ENCODE measurements around the gene NAA60. TPM values are rescaled to one million over a fixed set of nuclear protein-coding genes. Genes with fewer than 3 reads are reported as not detected.

Gene NAA60
- total RNA-seq, 4 donors from 2014 or later = 17.0 to 31.7 (median 26.5) TPM

DNA sequence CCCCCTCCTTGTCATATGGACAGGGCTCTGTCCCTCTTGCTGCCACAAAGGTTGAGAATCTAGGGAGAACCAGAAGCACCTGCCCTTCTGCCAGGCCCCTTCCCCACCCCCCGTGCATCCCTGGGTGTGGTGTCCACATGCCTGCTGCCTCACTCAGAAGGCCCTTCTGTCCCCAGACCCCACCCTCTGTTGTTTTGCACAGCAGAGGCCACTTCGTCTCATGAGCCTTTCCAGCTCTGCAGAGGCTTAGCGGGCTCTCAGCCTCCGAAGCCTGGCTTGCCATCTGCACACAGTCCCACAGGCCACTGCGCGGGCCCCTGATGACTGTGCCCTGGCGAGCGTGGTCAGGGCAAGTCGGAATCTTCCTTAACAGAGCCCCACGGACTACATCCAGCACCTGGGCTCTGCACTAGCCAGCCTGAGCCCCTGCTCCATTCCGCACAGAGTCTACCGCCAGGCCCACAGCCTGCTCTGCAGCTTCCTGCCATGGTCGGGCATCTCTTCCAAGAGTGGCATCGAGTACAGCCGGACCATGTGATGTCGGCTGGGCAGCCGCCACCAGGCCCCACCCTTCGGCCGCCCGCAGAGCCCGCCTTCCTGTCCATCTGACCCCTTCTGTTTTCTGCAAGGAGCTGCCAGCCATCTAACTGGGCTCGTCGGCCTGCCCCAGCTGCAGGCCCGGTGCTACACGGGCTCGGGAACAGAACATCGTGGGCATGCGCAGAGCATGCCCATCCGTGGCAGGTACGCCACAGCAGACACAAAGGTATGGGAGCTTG lies 41.0 kb downstream of the NAA60 start:
- ATAC-seq (ENCODE audit: low FRiP score) (no peak), DNase-seq (ENCODE audit: low spot score) (no peak)
- no peak for TF ChIP-seq CTCF (IDR thresholded peaks at IDR 0.05)

DNA sequence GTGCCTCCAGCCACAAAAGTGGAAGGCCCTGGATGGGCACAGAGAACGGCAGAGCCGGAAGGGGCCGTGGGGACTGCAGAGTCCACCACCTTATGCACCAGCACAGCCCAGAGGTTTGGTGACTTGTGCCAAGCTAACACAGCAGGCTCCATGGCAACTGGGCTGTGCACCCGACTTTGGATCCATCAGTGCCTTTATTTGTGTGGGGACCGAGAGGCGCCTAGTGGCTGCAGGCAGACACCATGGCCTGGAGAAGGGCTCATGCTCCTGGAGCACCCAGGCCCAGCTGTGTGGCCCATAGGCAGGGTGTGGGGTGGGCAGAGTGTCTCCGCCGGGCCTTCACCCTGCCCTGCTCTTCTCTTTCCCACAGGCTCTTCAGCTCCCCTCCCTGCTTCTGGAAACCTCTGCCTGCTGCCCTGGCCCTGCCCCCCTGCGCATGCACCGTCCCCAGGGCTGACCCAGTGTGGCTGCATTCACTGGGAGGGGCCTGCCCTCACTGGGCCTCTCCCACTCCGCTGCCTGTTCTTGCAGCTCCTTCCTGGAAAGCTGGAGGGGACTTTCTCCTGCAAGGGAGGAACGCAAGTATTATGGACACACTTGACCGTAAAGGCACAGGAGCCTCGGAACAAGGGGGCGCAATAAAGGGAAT lies 41.7 kb downstream of the NAA60 start:
- DNase-seq (ENCODE audit: low spot score) = no peak
- no peak for TF ChIP-seq CTCF (IDR thresholded peaks at IDR 0.05)
- no peak for ATAC-seq (ENCODE audit: low FRiP score)

- DNase-seq (ENCODE audit: low spot score) (no peak), ATAC-seq (ENCODE audit: low FRiP score) (no peak)
- TF ChIP-seq CTCF (IDR thresholded peaks at IDR 0.05) = no peak
Observed at GRCh38 chr16:3485821-3486505, 42.5 kb downstream of the NAA60 start.

DNA sequence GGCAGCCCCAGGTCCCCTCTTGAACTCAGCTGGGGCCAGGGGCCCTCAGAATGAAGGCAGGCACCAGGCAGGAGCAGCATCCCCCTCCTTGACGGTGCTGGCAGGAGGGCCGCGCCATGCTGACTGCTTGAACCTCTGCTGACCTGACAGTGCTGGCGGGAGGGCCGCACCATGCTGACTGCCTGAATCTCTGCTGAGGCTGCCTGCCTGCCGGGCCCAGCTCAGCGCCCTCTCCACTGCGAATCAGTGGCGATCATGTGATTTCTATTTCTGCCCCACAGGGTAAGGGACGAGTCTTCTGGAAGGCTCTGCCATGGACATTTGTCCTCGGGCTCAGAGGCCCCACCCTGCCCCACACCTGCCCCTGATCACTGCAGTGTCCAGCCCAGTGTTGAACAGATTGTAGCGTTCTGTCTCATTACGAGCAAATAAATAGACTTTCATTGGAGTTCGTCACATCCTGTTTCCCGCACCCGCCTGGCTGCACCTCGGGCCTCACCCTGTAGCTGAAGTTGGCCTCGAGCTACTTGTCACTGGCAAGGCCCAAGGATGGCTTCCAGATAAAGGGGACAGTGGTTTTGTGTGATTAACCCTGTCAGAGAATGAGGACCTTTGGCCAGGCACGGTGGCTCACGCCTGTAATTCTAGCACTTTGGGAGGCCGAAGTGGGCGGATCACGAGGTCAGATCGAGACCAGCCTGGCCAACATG lies 43.2 kb downstream of the NAA60 start:
- ATAC-seq (ENCODE audit: low FRiP score) (no peak), DNase-seq (ENCODE audit: low spot score) (no peak)
- no peak for TF ChIP-seq CTCF (IDR thresholded peaks at IDR 0.05)

DNA sequence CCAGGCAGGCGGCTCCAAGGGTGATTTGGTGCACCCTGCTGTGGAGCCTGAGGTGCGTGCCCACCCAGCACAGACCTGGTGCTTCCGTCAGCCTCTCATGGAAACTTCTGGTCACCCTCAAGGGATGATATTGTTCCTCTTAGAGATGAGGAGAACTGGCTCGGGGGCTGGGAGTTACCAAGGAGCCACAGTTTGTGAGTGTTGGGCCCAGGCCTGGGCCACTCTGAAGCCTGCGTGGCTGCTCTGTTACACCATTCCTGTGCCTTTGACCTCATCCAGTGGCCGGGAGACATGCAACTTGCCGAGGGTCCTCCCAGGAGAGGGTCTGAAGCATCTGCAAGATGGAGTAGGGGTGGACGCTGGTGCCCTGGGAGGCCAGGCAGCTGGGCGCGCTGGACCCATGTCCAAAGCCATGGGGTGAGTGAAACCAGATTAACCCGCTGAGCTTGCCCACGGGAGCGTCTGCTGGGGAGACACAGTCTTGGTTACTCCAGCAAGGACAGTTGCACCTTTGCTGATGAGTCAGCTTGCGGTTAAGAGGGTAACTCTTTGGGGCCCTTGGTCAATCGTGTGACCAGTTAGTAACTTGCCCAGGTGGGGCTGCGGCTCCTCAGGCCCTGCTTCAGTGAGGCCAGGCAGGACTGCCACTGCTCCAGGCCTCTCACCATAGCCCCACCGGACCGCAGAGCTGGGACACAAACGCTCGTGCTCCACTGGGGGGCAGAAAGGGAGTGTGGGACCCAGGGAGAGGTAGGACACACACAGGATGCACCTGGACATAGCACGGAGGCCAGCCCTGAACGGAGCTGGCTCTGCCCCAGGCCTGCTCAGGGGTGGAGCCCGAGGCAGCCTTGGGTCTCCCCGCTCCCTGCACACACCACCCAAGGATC lies 44.3 kb downstream of the NAA60 start:
- no peak for DNase-seq (ENCODE audit: low spot score)
- TF ChIP-seq CTCF (IDR thresholded peaks at IDR 0.05) = no peak
- no peak for ATAC-seq (ENCODE audit: low FRiP score)

DNA sequence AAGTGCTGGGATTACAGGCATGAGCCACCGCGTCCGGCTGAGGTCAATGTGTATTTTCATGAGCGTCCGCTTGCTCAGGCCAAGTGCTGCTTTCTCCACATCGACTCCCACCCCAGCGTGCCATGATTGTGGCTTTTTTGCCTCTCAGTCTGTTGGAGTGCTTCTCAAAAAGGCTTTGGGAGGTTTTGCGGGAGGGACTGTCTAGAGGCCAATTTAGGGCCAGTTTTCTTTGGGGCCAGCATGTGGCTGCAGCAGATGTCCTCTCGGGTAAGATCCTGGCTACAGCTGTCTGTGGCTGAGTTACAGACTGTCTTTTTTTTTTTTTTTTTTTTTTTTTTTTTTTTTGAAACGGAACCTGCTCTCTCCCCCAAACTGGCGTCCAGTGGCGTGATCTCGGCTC lies 45.3 kb downstream of the NAA60 start:
- ATAC-seq (ENCODE audit: low FRiP score) = no peak
- no peak for TF ChIP-seq CTCF (IDR thresholded peaks at IDR 0.05)
- DNase-seq (ENCODE audit: low spot score) = no peak
